GM12872 (cell line): ENCODE measurements around the gene TFEC.

Source experiments
- CTCF ChIP-seq: IDR thresholded peaks from 3 replicates; pipeline ENCODE4 v1.5.1; 2011; ENCODE audit warnings: low read depth, mild to moderate bottlenecking, low read length, moderate library complexity; ENCODE audit not compliant: insufficient read depth

Gene TFEC

GRCh38 chr7:116041615-116042014, 11.1 kb upstream of the TFEC start:
- TF ChIP-seq CTCF, result no peak

GRCh38 chr7:116037401-116037800, 6.8 kb upstream of the TFEC start:
- TF ChIP-seq CTCF, result no peak

GRCh38 chr7:116034411-116034810, 3.8 kb upstream of the TFEC start:
- no peak for TF ChIP-seq CTCF

GRCh38 chr7:116032886-116033285, 2.3 kb upstream of the TFEC start:
- no peak for TF ChIP-seq CTCF

GRCh38 chr7:116028787-116029186, 1.8 kb downstream of the TFEC start:
- no peak for TF ChIP-seq CTCF

- no peak for TF ChIP-seq CTCF
Measured at GRCh38 chr7:116027786-116028185, 2.8 kb downstream of the TFEC start.

- TF ChIP-seq CTCF, result no peak
Measured at GRCh38 chr7:116024826-116025809, 5.4 kb downstream of the TFEC start.
